K562 (cell line): Measurements from ENCODE around the gene NUP210. TPM values are rescaled to one million over a fixed set of nuclear protein-coding genes. Genes with fewer than 3 reads are reported as not detected.

Experiments
- ATAC-seq: fragments of 200-7000 bp; cut with Tn5 transposase; 3 replicates; pipeline ENCODE4 v1.9.1; 2020; ENCODE audit warnings: moderate library complexity
- BruUV-seq: library from RNA; stranded (reverse); fragments of 400-500 nt; replicated peaks from 2 replicates; lab custom pipeline; 2021; lab: Mats Ljungman, UMichigan
- CTCF ChIA-PET: fragments of 300-600 bp; formaldehyde crosslinking; extraction: SDS; loops from one replicate; lab custom pipeline; 2021; ENCODE audit warnings: low intra/inter-chr PET ratio; lab: Yijun Ruan, JAX
- POLR2A ChIA-PET: fragments of 300-600, 350-650 bp; sonication (Branson Sonifier 250); formaldehyde crosslinking; extraction: SDS; loops from one replicate; lab custom pipeline; 2021; ENCODE audit warnings: antibody characterized with exemption, inconsistent platforms; lab: Yijun Ruan, JAX
- DNase-seq, 4 experiments: peaks; one replicate each; pipeline versions ENCODE4 v3.0.0 to v3.0.0-alpha.2; 2011 to 2018; ENCODE audit warnings: low spot score in 3 of 4, mixed read lengths in 3 of 4; ENCODE audit errors: extremely low read depth in 1 of 4
- FAIRE-seq: peaks from 2 replicates; lab custom pipeline; 2011; peaks lifted over from hg19 to GRCh38; lab: Jason Lieb, UNC
- H2AFZ ChIP-seq: 2 replicates; pipeline ENCODE4 v1.6.0; 2011; ENCODE audit warnings: low read depth, low read length, control low read depth, inconsistent platforms
- H3K27ac ChIP-seq: fragments of 200-600 bp; 3 replicates; pipeline ENCODE4 v1.8.0; 2011; ENCODE audit warnings: low read depth, mild to moderate bottlenecking, control low read depth, inconsistent platforms, low read length, moderate library complexity, mixed read lengths; ENCODE audit errors: extremely low read depth
- H3K27me3 ChIP-seq, 2 experiments: fragments of 300-600 bp in 1 of 2; 2 replicates in 1 of 2; 3 replicates in 1 of 2; pipeline versions ENCODE4 v1.6.0 to v1.8.0; 2011; ENCODE audit warnings: inconsistent platforms in 2 of 2, low read length in 2 of 2, mild to moderate bottlenecking in 1 of 2, mixed read lengths in 1 of 2, moderate library complexity in 1 of 2; ENCODE audit not compliant: control insufficient read depth in 2 of 2, insufficient read depth in 2 of 2
- H3K36me3 ChIP-seq: fragments of 300-600 bp; 3 replicates; pipeline ENCODE4 v1.8.0; 2011; ENCODE audit warnings: mild to moderate bottlenecking, low read length, inconsistent platforms; ENCODE audit not compliant: control insufficient read depth, insufficient read depth
- H3K4me1 ChIP-seq, 2 experiments: fragments of 200-600 bp in 1 of 2; replicated peaks in 1 of 2; 2 replicates in 1 of 2; 3 replicates in 1 of 2; pipeline versions ENCODE4 v1.5.1 to v1.8.0; 2011; ENCODE audit warnings: inconsistent platforms in 2 of 2, low read length in 2 of 2, mild to moderate bottlenecking in 1 of 2, mixed read lengths in 1 of 2, moderate library complexity in 1 of 2; ENCODE audit not compliant: control insufficient read depth in 2 of 2, insufficient read depth in 2 of 2
- H3K4me2 ChIP-seq: 2 replicates; pipeline ENCODE4 v1.6.1; 2011; ENCODE audit warnings: low read length, control low read depth, inconsistent platforms, mixed read lengths; ENCODE audit not compliant: insufficient read depth
- H3K4me3 ChIP-seq: fragments of 200-600 bp; sonication (generic), shearing (Covaris generic); 2 replicates; pipeline ENCODE4 v1.5.1; 2016; ENCODE audit warnings: control low read depth, inconsistent platforms
- H3K79me2 ChIP-seq: fragments of 200-600 bp; 3 replicates; pipeline ENCODE4 v1.8.0; 2011; ENCODE audit warnings: low read length, inconsistent platforms; ENCODE audit not compliant: control insufficient read depth, insufficient read depth
- H3K9ac ChIP-seq, 2 experiments: 2 replicates each; pipeline versions ENCODE4 v1.6.0 to v1.6.1; 2011; ENCODE audit warnings: low read depth in 2 of 2, low read length in 2 of 2, control low read depth in 1 of 2, inconsistent platforms in 1 of 2, mild to moderate bottlenecking in 1 of 2, mixed read lengths in 1 of 2; ENCODE audit not compliant: insufficient read depth in 1 of 2
- H3K9me1 ChIP-seq: one replicate; pipeline ENCODE4 v1.6.0; 2011; ENCODE audit warnings: inconsistent platforms, mild to moderate bottlenecking, low read length, moderate library complexity; ENCODE audit not compliant: control insufficient read depth, insufficient read depth
- H3K9me3 ChIP-seq: replicated peaks from 2 replicates; pipeline ENCODE4 v1.5.1; 2011; ENCODE audit warnings: low read depth, low read length, inconsistent platforms; ENCODE audit not compliant: control insufficient read depth, insufficient read depth
- H4K20me1 ChIP-seq: replicated peaks from 2 replicates; pipeline ENCODE4 v1.6.1; 2011; ENCODE audit warnings: low read length, inconsistent platforms, mixed read lengths; ENCODE audit not compliant: control insufficient read depth, insufficient read depth
- AFF1 ChIP-seq, 2 experiments: fragments of 450-650 bp; IDR thresholded peaks; 2 replicates each; pipeline ENCODE4 v1.6.1; 2018; ENCODE audit warnings: mild to moderate bottlenecking in 2 of 2, low read depth in 1 of 2; ENCODE audit not compliant: partially characterized antibody in 2 of 2
- ATF3 ChIP-seq, 2 experiments: fragments of 450-650 bp in 1 of 2; sonication (generic) in 1 of 2; formaldehyde crosslinking in 1 of 2; IDR thresholded peaks in 1 of 2; conservative IDR thresholded peaks in 1 of 2; 2 replicates each; pipeline versions ENCODE4 v1.6.1 to v1.8.1; 2016 to 2023; ENCODE audit warnings: mild to moderate bottlenecking in 2 of 2, moderate library complexity in 2 of 2, inconsistent platforms in 1 of 2, missing genetic modification reagents in 1 of 2
- RBM34 ChIP-seq: fragments of 200-400 bp; formaldehyde crosslinking; IDR thresholded peaks from 2 replicates; pipeline ENCODE4 v1.6.1; 2018; ENCODE audit warnings: low read length, borderline replicate concordance; ENCODE audit not compliant: insufficient read depth
- SOX6 ChIP-seq: fragments of 450-650 bp; IDR thresholded peaks from 2 replicates; pipeline ENCODE4 v1.6.1; 2014; ENCODE audit warnings: mild to moderate bottlenecking
- WGBS: fragments of 100-300 bp; shearing (Covaris generic); methylation state at CpG from one replicate; pipeline ENCODE4 v1.1.6; 2016; ENCODE audit warnings: low coverage, mixed read lengths; ENCODE audit not compliant: insufficient coverage; ENCODE audit errors: missing lambda C conversion rate; 5-methylcytosine and 5-hydroxymethylcytosine counted together
- in situ Hi-C: fragments of 300-500 bp; cut with MboI; formaldehyde crosslinking; loops from 4 replicates; pipeline ENCODE4 v1.15.0; 2018; ENCODE audit warnings: inconsistent platforms, mixed read lengths
- intact Hi-C: fragments of 100-400 bp; cut with micrococcal nuclease; formaldehyde crosslinking; loops from 2 replicates; pipeline ENCODE4 v1.14.2; 2022
- polyA plus RNA-seq, 8 experiments: library from polyadenylated mRNA; depleted of rRNA in 4 of 8; stranded (reverse) in 5 of 8; unstranded in 3 of 8; fragments of >200 nt; fragmentation: Nextera tagmentation in 2 of 8; fragmentation: Illumina TruSeq in 1 of 8; extraction: Ambion mirVana in 2 of 8; extraction: Trizol in 1 of 8; gene quantifications; 2 replicates each; pipeline versions ENCODE4 v1.2.1 to v1.2.3, GENCODE V29; 2011 to 2014; ENCODE audit warnings: inconsistent platforms in 1 of 8, missing spikeins in 1 of 8
- total RNA-seq, 7 experiments: library from RNA; depleted of rRNA in 6 of 7; stranded (reverse); fragments of >200 nt in 6 of 7; fragmentation: Illumina TruSeq in 2 of 7; extraction: Trizol in 2 of 7; gene quantifications; 2 replicates each; pipeline versions ENCODE4 v1.2.1 to v1.2.3, GENCODE V29; 2011 to 2021; ENCODE audit warnings: low replicate concordance in 1 of 7
- TF ChIP-seq, protein P1 (sequence below): IDR thresholded peaks from 2 replicates; pipeline ENCODE4 v1.6.1; 2011; ENCODE audit not compliant: insufficient read length; ENCODE audit errors: extremely low read depth

Gene NUP210
- total and polyA plus RNA-seq, 9 of the 15 experiments (the other 6 are each of a cell fraction or from before 2014, with no cell fraction given), result 1.2 to 138 (median 44.0) TPM

DNA sequence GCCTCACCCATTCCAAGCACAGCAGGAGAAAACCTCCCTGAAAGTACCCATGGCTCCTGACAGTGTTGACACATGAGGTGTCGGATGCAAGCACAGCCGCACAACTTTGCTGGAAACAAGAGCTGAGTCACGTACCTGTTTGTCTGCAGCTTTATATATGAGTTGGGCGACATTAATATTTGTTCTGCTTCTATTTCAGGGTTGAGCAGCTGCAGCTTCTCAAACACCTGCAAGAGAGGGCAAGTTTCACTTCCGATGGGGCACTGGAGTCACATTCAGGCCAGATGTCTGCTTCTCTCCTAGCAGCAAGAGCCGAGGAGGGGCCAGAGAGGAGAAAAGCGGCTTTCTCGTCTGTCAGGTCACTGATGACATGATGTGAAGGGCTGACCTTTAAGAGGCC is 88.0 kb downstream of the NUP210 start:
- no TSS peak for BruUV-seq
- Histone ChIP-seq H3K27me3 (no peaks in the 10 kb centered on the region), H3K4me2 (no peak overlapping the region), H4K20me1 (peaks cover 3% of the 10 kb centered on the region; the same call in 1 of the 2 replicates), H3K36me3 (peaks cover 100% of the 10 kb centered on the region), H3K27ac (no peak overlapping the region), H3K79me2 (no peaks in the 10 kb centered on the region), H3K9me1 (no peaks in the 10 kb centered on the region), H3K9me3 (no peaks in the 10 kb centered on the region), H3K4me3 (no peak overlapping the region), H3K9ac (no peak overlapping the region), H3K4me1 (0 out of 5 replicates have a peak, but pooled peaks cover 0 to 4% of the 10 kb centered on the region in 2 experiments), H2AFZ (no peak overlapping the region)
- intact Hi-C loops, result no loop called here
- ATAC-seq (no peak), FAIRE-seq (no peak), DNase-seq (no peak)
- 94% methylated on average over 8 of the region's 8 CpGs for WGBS
- in situ Hi-C loops, result no loop called here
- TF ChIP-seq, protein P1, sequence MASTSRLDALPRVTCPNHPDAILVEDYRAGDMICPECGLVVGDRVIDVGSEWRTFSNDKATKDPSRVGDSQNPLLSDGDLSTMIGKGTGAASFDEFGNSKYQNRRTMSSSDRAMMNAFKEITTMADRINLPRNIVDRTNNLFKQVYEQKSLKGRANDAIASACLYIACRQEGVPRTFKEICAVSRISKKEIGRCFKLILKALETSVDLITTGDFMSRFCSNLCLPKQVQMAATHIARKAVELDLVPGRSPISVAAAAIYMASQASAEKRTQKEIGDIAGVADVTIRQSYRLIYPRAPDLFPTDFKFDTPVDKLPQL, result no peak
- TF ChIP-seq RBM34, result no peak
- TF ChIP-seq ATF3 (IDR thresholded peaks at IDR 0.05), result no peak
- no peak for TF ChIP-seq ATF3 (CRISPR knock-in tag; conservative IDR thresholded peaks at IDR 0.05)
- TF ChIP-seq SOX6, result no peak
- no peak for TF ChIP-seq AFF1 (IDR thresholded peaks at IDR 0.05; ENCODE audit: low read depth in 1 of 2, partially characterized antibody in 2 of 2)
- CTCF ChIA-PET, result no interaction called here
- POLR2A ChIA-PET, result interaction anchor here (0.7 to 1.7 kb wide), 5 partner anchors 11 to 25 kb away, joined by 3 to 5 read pairs (median 4); no protein-coding TSS in a partner anchor
